NCI-H510A treated with DMSO at 0.1 percent for 48 hours (cell line): ENCODE results near the gene CAVIN4.

Experiments
- DNase-seq: peaks from one replicate; lab custom pipeline; 2025; lab: John Stamatoyannopoulos, UW

Gene CAVIN4

DNA sequence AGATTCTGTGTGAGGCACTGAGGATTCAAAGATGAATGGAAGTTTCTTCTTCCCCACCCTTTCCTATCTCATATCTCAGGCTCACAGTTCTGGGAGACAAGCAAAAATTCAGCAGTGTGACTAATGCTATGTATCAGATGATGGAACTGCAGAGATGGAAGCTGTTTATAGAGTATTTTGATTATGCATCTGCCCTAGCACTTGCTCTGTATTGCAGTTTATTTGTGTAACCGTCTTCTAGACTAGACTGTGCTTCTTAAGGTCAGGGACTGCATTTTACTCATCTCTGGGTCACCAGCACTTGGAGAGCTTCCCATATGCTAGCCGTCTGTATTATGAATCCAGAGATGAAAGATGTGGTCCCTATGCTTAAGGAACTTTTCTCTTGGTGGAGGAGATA, 12.6 kb downstream of the CAVIN4 start:
- DNase-seq = no peak

DNA sequence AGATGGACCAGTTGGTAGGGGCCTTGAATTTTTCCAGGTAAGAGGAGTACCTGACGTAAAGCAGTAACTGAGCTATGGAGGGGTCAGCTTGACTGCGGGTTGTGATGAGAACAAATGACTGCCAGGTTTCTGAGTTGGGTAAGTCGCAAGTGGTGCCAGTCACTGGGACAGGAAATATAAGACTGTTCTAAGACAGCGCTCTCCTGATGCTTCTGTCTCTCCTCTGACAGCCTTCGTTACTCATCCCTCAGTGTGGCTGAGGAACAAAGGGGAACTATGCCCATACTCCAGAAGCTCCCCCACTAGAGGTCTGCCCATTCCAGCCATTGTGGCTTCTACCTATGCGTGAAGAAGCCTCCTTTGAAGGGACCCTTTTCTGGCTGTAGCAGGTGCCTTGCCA, 13.3 kb downstream of the CAVIN4 start:
- DNase-seq = no peak

GRCh38 chr9:100591639-100592412, 13.9 kb downstream of the CAVIN4 start:
- DNase-seq = no peak

DNA sequence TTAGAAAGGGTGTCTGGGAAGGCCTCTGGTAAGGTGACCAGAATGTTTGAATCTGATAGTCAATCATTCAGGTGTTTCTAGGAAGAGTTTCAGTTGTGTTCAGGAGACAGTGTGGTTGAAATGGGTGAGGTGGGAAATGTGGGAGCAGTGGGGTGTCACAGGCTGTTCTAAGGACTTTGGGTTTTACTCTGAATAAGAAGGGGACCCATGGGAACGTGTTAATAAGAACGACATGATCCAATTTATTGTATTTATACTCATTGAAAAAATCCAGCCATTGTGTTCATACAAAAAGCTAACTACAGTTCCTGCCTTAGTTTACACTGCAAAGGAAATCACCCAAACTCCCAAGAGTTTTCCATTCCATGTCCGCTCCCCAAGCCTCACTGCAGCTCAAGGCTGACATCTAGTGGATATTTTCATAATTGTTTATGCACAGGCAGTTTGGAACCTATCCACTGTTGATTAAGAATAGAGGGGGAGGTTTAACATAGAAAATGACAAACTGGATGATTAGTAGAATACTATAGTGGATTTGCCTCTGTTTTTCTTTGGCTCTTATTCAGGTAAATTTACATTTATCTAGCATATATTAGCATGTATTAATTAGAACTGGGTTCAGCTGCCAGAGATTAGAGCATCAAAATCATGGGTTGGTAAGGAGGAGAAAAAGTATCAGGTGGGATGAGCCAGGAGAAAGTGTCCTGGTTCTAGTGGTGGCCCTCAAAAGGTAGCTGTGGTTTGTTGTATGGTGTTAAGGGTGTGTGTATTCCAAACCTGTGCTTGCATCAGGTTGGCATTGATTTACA, 17.7 kb downstream of the CAVIN4 start:
- peak; percentile 75 for DNase-seq

DNA sequence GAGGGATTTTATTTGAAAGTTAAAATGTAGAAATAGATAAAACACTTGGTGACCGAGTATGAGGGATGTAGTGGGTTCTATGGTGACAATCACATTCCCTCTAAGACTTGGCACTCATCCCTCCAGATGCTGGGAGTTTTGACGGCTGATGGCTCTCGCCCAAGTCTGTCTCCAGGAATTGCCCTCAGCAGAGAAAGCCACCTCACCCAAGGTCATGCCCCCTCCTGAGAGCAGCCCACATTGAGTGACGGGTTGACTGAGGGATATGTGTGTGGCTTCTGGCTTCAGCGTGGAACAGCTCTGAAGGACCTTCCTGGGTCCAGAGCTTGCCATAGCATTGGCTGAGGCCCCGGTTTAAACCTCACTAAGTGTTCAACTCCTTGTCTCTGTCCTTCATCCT, 19.4 kb downstream of the CAVIN4 start:
- DNase-seq = no peak

- DNase-seq = peak; percentile 93
Observed at GRCh38 chr9:100598641-100599145, 20.8 kb downstream of the CAVIN4 start.

GRCh38 chr9:100600521-100601079, 22.7 kb downstream of the CAVIN4 start:
- no peak for DNase-seq

DNA sequence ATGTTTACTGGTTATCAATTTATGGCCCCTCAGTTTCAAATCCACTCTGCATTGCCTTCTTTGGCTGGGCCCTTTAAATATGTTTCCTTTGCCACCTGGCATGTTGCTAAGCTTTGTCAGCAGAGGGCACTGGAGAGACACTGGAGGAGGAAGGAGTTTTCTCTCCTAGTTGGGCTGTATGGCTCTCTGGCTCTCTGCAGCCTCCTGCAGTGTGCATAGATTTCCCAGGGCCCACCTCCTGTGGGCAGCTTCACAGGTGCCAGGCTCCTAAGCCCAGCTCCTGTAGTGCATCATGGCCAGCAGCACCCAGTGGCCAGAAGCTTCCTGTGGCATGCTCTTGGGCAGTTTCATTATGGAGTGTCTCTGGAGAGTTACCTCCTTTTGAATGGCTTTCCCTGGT, 23.3 kb downstream of the CAVIN4 start:
- peak; percentile 70 for DNase-seq

- DNase-seq = peak; percentile 86
Observed at GRCh38 chr9:100602342-100602801, 24.5 kb downstream of the CAVIN4 start.

GRCh38 chr9:100605405-100605804, 27.5 kb downstream of the CAVIN4 start:
- DNase-seq = no peak

DNA sequence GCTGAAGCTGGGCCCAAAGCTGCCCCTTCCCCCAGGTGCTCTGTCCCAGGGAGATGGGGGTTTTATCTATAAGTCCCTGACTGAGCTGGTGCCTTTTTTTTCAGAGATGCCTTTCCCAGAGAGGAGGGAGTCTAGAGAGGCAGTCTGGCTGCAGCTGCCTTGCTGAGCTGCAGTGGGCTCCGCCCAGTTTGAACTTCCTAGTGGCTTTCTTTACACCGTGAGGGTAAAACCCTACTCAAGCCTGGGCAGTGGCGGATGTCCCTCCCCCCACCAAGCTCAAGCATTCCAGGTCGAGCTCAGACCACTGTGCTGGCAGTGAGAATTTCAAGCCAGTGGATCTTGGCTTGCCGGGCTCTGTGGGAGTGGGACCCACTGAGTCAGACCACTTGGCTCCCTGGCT, 41.3 kb downstream of the CAVIN4 start:
- no peak for DNase-seq

- DNase-seq = no peak
Observed at GRCh38 chr9:100619665-100620064, 41.8 kb downstream of the CAVIN4 start.

DNA sequence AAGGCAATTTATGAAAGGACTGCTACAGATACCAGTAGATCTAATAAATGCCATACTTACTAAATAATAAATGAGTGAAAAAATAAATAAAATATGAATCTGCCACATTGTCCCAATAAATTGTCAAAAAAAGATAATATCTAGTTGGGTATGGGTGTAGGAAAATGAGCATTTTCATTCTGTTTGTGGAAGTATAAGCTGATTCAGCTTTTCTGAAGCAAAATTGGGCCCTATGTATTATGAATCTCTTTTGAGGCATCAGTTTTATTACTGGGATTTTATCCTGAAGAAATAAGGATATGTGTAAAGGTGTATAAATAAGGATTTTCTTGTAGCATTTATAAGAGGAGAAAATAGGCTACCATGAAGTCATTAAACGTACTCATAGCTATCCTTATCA, 46.1 kb downstream of the CAVIN4 start:
- no peak for DNase-seq

- no peak for DNase-seq
Observed at GRCh38 chr9:100626949-100627348, 49.1 kb downstream of the CAVIN4 start.

GRCh38 chr9:100637787-100638186, 59.9 kb downstream of the CAVIN4 start:
- no peak for DNase-seq
